CD14-positive monocyte (primary cell): ENCODE data around the gene RTN4R. TPM values are rescaled to one million over a fixed set of nuclear protein-coding genes. Genes with fewer than 3 reads are reported as not detected.
"Not testable (repeated sequence)": the region's sequence is repeated elsewhere in the genome, so short reads cannot be mapped to it uniquely, and the experiment has no call there.

ENCODE experiments used
- DNase-seq, 3 donors: peaks; one replicate each; pipeline ENCODE4 v3.0.0-alpha.2; 2011 to 2022
- H2AFZ ChIP-seq: 2 replicates; pipeline ENCODE4 v1.6.0; 2012; ENCODE audit warnings: mild to moderate bottlenecking, low read depth, low read length, inconsistent platforms; ENCODE audit not compliant: insufficient read depth, poor library complexity, severe bottlenecking
- H3K27ac ChIP-seq, 2 donors: 1 replicate in 1 of 2; 2 replicates in 1 of 2; pipeline ENCODE4 v1.5.1; 2012 to 2013; ENCODE audit warnings: low read length in 2 of 2, control low read depth in 1 of 2, inconsistent platforms in 1 of 2, low read depth in 1 of 2, mild to moderate bottlenecking in 1 of 2
- H3K27me3 ChIP-seq, 2 donors: one replicate each; pipeline versions ENCODE4 v1.6.0 to v1.6.1; 2011 to 2013; ENCODE audit warnings: low read length in 2 of 2; ENCODE audit not compliant: control insufficient read depth in 2 of 2, insufficient read depth in 2 of 2
- H3K36me3 ChIP-seq, 2 donors: replicated peaks in 1 of 2; 1 replicate in 1 of 2; 2 replicates in 1 of 2; pipeline versions ENCODE4 v1.5.1 to v1.6.1; 2012 to 2013; ENCODE audit warnings: low read length in 2 of 2, control low read depth in 1 of 2, inconsistent platforms in 1 of 2, mild to moderate bottlenecking in 1 of 2; ENCODE audit not compliant: insufficient read depth in 2 of 2, control insufficient read depth in 1 of 2
- H3K4me1 ChIP-seq, 2 donors: 1 replicate in 1 of 2; 2 replicates in 1 of 2; pipeline versions ENCODE4 v1.5.1 to v1.6.1; 2012 to 2013; ENCODE audit warnings: low read length in 2 of 2, control low read depth in 1 of 2, inconsistent platforms in 1 of 2, mild to moderate bottlenecking in 1 of 2, moderate library complexity in 1 of 2; ENCODE audit not compliant: insufficient read depth in 2 of 2, control insufficient read depth in 1 of 2
- H3K4me2 ChIP-seq: replicated peaks from 2 replicates; pipeline ENCODE3; 2012; ENCODE audit warnings: low read length, moderate library complexity, mild to moderate bottlenecking; ENCODE audit not compliant: poor library complexity, severe bottlenecking; ENCODE audit errors: extremely low read depth
- H3K4me3 ChIP-seq, 3 experiments: fragments of 200-600 bp in 1 of 3; sonication (generic) in 1 of 3; replicated peaks in 1 of 3; 1 replicate in 2 of 3; 2 replicates in 1 of 3; pipeline ENCODE4 v1.5.1; 2011 to 2013; ENCODE audit warnings: low read length in 3 of 3, mild to moderate bottlenecking in 3 of 3, control low read depth in 2 of 3, low read depth in 2 of 3, inconsistent platforms in 1 of 3, moderate library complexity in 1 of 3
- H3K79me2 ChIP-seq: 2 replicates; pipeline ENCODE4 v1.6.0; 2012; ENCODE audit warnings: mild to moderate bottlenecking, control low read depth, inconsistent platforms, low read length, moderate library complexity; ENCODE audit not compliant: insufficient read depth
- H3K9ac ChIP-seq: 2 replicates; pipeline ENCODE4 v1.6.0; 2017; ENCODE audit warnings: low read length, mild to moderate bottlenecking; ENCODE audit not compliant: insufficient read depth, poor library complexity, severe bottlenecking
- H3K9me3 ChIP-seq, 2 donors: replicated peaks in 1 of 2; 1 replicate in 1 of 2; 2 replicates in 1 of 2; pipeline versions ENCODE4 v1.5.1 to v1.6.1; 2012 to 2013; ENCODE audit warnings: low read length in 2 of 2, control low read depth in 1 of 2; ENCODE audit not compliant: control insufficient read depth in 1 of 2, insufficient read depth in 1 of 2
- H4K20me1 ChIP-seq: 2 replicates; pipeline ENCODE4 v1.6.0; 2012; ENCODE audit warnings: mild to moderate bottlenecking, low read length, control low read depth, moderate library complexity; ENCODE audit not compliant: insufficient read depth
- H3K27ac Mint-ChIP-seq, 7 donors: one replicate each; pipeline ENCODE4 v1.8.0; 2020; ENCODE audit warnings: mild to moderate bottlenecking in 7 of 7, mixed read lengths in 7 of 7, moderate library complexity in 6 of 7, inconsistent platforms in 2 of 7
- H3K27me3 Mint-ChIP-seq, 3 donors: one replicate each; pipeline ENCODE4 v1.8.0; 2021 to 2022; ENCODE audit warnings: low read depth in 3 of 3, mild to moderate bottlenecking in 3 of 3, mixed read lengths in 3 of 3, moderate library complexity in 3 of 3, inconsistent platforms in 1 of 3
- H3K36me3 Mint-ChIP-seq, 2 donors: one replicate each; pipeline ENCODE4 v1.8.0; 2020; ENCODE audit warnings: mixed read lengths in 2 of 2, inconsistent platforms in 1 of 2, mild to moderate bottlenecking in 1 of 2
- H3K4me1 Mint-ChIP-seq: one replicate; pipeline ENCODE4 v1.8.0; 2020; ENCODE audit warnings: mild to moderate bottlenecking, mixed read lengths
- H3K4me3 Mint-ChIP-seq, 2 donors: one replicate each; pipeline ENCODE4 v1.8.0; 2020; ENCODE audit warnings: mild to moderate bottlenecking in 2 of 2, mixed read lengths in 2 of 2, moderate library complexity in 1 of 2
- H3K9me3 Mint-ChIP-seq, 7 donors: one replicate each; pipeline ENCODE4 v1.8.0; 2020 to 2022; ENCODE audit warnings: mixed read lengths in 7 of 7, mild to moderate bottlenecking in 6 of 7, moderate library complexity in 6 of 7, inconsistent platforms in 2 of 7
- WGBS: methylation state at CpG from one replicate; pipeline ENCODE4 v1.1.5; 2013; ENCODE audit warnings: missing lambda C conversion rate; ENCODE audit not compliant: insufficient coverage; 5-methylcytosine and 5-hydroxymethylcytosine counted together
- intact Hi-C, 2 donors: fragments of 100-400 bp; cut with micrococcal nuclease; formaldehyde crosslinking; loops; one replicate each; pipeline versions ENCODE4 v1.15.0 to v1.15.1; 2023
- polyA plus RNA-seq, 3 donors: library from polyadenylated mRNA; depleted of rRNA in 1 of 3; unstranded in 2 of 3; stranded (reverse) in 1 of 3; fragments of 300-500 nt in 2 of 3; fragments of >200 nt in 1 of 3; fragmentation: Illumina TruSeq in 2 of 3; gene quantifications; 1 replicate in 2 of 3; 2 replicates in 1 of 3; pipeline ENCODE4 v1.2.3, GENCODE V29; 2012 to 2021
- TF ChIP-seq, protein P1 (sequence below): fragments of 200-600 bp; IDR thresholded peaks from one replicate; pipeline ENCODE4 v1.8.0; 2022; ENCODE audit warnings: antibody characterized with exemption, mild to moderate bottlenecking

The RTN4R gene
- polyA plus RNA-seq, 3 donors: not detected

GRCh38 chr22:20290045-20290392, 21.9 kb upstream of the RTN4R start:
- Histone ChIP-seq H3K4me1 (no peaks in the 10 kb centered on the region), H3K4me3 (no peak overlapping the region), H3K4me2 (no peak overlapping the region), H2AFZ (no peak overlapping the region), H3K79me2 (no peaks in the 10 kb centered on the region), H3K36me3 (no peaks in the 10 kb centered on the region), H3K9me3 (no peaks in the 10 kb centered on the region), H3K27ac (no peak overlapping the region), H3K27me3 (no peaks in the 10 kb centered on the region), H3K9ac (no peak overlapping the region), H4K20me1 (no peaks in the 10 kb centered on the region)
- Mint-ChIP-seq H3K9me3 (no peaks in the 10 kb centered on the region), H3K27ac (no peak overlapping the region), H3K36me3 (no peaks in the 10 kb centered on the region), H3K4me3 (no peak overlapping the region), H3K27me3 (no peaks in the 10 kb centered on the region), H3K4me1 (peaks cover 2% of the 10 kb centered on the region)
- intact Hi-C loops: no loop called here
- DNase-seq: no peak
- TF ChIP-seq, protein P1, sequence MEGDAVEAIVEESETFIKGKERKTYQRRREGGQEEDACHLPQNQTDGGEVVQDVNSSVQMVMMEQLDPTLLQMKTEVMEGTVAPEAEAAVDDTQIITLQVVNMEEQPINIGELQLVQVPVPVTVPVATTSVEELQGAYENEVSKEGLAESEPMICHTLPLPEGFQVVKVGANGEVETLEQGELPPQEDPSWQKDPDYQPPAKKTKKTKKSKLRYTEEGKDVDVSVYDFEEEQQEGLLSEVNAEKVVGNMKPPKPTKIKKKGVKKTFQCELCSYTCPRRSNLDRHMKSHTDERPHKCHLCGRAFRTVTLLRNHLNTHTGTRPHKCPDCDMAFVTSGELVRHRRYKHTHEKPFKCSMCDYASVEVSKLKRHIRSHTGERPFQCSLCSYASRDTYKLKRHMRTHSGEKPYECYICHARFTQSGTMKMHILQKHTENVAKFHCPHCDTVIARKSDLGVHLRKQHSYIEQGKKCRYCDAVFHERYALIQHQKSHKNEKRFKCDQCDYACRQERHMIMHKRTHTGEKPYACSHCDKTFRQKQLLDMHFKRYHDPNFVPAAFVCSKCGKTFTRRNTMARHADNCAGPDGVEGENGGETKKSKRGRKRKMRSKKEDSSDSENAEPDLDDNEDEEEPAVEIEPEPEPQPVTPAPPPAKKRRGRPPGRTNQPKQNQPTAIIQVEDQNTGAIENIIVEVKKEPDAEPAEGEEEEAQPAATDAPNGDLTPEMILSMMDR: no peak
- WGBS: 95% methylated on average over 10 of the region's 10 CpGs

DNA sequence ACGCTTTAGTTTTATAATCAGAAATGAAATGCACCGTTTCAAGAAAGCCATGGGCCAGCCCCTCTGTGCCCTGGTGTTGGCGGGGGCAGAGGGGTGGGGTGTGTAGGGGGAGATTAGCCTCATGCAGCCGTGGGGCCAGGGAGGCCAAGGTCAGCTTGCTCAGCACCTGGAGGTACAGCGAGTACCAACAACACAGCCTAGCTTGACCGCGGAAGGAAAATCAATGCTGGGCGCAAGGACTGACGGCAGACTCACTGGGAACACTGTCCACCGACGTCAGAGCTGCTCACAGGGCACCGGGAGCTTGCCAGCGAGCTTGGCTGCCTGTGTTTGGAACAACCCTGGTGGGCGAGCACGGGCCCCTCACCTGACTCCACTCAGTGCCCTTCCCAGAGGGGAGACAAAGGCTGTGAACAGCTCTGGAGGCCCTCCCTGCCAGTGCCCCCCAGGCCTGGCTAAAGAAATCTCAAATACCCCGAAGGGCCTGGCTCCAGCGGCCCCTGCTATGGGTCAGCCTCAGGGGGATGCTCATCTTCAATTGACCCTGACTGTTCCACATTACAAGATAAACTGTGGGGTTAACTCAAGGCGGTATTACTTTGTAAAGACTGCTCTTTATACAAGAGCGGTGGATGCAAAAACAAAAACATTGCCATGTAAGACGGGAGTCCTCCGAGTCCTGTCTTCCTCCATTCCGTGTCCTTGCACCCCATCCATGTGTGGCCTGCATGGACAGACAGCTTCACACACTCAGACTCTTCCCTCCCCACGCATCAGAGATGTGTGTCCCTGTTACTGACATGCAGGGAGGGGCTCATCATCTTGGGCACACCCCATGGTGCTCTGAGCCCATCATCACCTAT, 21.3 kb upstream of the RTN4R start:
- not testable (repeated sequence) for H3K4me1 Mint-ChIP-seq, H3K79me2 ChIP-seq, H3K36me3 ChIP-seq, H3K4me1 ChIP-seq, H3K9me3 Mint-ChIP-seq, H3K4me3 ChIP-seq, H3K27me3 ChIP-seq, H3K36me3 Mint-ChIP-seq, H4K20me1 ChIP-seq, H3K27ac ChIP-seq, H3K27ac Mint-ChIP-seq, H3K4me3 Mint-ChIP-seq, H3K4me2 ChIP-seq, H2AFZ ChIP-seq, H3K9ac ChIP-seq, H3K27me3 Mint-ChIP-seq, H3K9me3 ChIP-seq, DNase-seq
- 96% methylated on average over 10 of the region's 23 CpGs for WGBS
- intact Hi-C loops: loop anchor here (10.0 kb wide), 1 partner anchor 315 kb away; no protein-coding TSS in a partner anchor

DNA sequence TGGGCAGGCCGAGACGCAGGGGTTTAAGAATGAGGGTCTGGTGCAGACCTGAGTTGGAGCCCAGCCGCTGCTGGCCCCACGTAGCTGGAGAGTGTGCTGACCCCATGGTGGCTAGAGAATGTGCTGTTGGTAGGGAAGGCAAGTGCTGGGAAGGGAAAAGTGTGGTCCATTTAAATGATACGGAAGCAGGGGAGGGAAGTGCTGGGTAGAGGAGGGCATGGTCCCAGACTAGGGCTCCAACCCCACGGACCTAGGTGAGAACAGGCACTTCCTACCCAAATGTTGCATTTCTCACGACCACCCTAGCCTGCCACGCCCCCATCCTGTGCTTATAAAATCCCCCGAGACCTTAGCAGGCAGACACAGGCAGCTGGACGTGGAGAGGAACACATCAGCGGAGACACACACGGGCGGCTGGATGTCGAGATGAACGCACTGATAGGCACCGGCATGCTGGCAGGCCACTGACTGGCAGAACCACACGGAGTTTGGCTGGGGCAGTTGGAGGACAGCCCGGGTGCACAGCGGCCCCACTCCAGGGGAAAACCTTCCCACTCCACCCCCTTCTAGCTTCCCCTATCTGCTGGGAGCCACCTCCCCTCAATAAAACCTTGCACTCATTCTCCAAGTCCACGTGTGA, 18.8 kb upstream of the RTN4R start:
- H3K4me1 ChIP-seq, H3K27ac Mint-ChIP-seq: not testable (repeated sequence)

DNA sequence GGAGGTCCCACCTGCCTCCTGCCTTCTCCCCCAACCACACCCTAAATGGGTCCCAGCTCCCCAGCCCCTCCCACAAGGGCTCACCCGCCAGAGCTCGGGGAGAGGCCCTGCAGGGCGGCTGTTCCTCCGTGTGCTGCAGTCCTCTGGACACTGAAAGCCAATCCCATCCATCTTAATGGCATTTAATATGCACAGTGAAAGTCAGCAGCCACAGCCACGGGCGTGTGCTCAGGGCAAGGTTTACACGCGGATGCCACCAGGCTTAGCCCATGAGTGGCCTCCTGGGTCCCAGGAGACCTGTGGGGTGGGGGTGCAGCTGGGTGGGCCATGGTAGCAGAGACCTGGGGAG, 18.2 kb upstream of the RTN4R start:
- 56% methylated on average over 8 of the region's 8 CpGs for WGBS
- intact Hi-C loops: loop anchor here (10.0 kb wide), 1 partner anchor 311 kb away; no protein-coding TSS in a partner anchor
- not testable (repeated sequence) for H3K36me3 ChIP-seq, H3K4me3 Mint-ChIP-seq, H3K4me3 ChIP-seq, H3K4me1 ChIP-seq, H3K27ac ChIP-seq, H3K4me1 Mint-ChIP-seq, DNase-seq, H3K9ac ChIP-seq, H4K20me1 ChIP-seq, H3K4me2 ChIP-seq, H3K9me3 ChIP-seq, H3K27ac Mint-ChIP-seq, H3K79me2 ChIP-seq, H2AFZ ChIP-seq, H3K9me3 Mint-ChIP-seq, H3K36me3 Mint-ChIP-seq, H3K27me3 ChIP-seq, H3K27me3 Mint-ChIP-seq

More for the DNA sequence above, 18.8 kb upstream of the RTN4R start:
- H3K27me3 Mint-ChIP-seq, H3K4me1 Mint-ChIP-seq, H2AFZ ChIP-seq, H3K27me3 ChIP-seq, DNase-seq, H3K4me3 ChIP-seq, H3K36me3 Mint-ChIP-seq, H3K36me3 ChIP-seq, H3K4me2 ChIP-seq, H3K9me3 ChIP-seq, H3K79me2 ChIP-seq, H3K27ac ChIP-seq, H3K9ac ChIP-seq, H4K20me1 ChIP-seq, H3K9me3 Mint-ChIP-seq, H3K4me3 Mint-ChIP-seq: not testable (repeated sequence)
- intact Hi-C loops: loop anchor here (10.0 kb wide), 1 partner anchor 312 kb away; no protein-coding TSS in a partner anchor
- WGBS: 94% methylated on average over 2 of the region's 20 CpGs
